Measurements from ENCODE around the gene SNX13.

SNX13 gene

GRCh38 chr7:17943006-17943405, 2.7 kb upstream of the SNX13 start:
- no peak for DNase-seq

- DNase-seq, result no peak
Measured at GRCh38 chr7:17942231-17942630, 1.9 kb upstream of the SNX13 start.

GRCh38 chr7:17940951-17941431, 697 bp upstream of the SNX13 start:
- no peak for DNase-seq

- peak; percentile 50 for DNase-seq
Measured at GRCh38 chr7:17939606-17940301, 540 bp downstream of the SNX13 start.

GRCh38 chr7:17939211-17939605, 1.1 kb downstream of the SNX13 start:
- peak; percentile 53 for DNase-seq

GRCh38 chr7:17937506-17938120, 2.7 kb downstream of the SNX13 start:
- DNase-seq, result peak; percentile 31

- DNase-seq, result no peak
Measured at GRCh38 chr7:17936321-17936720, 4.0 kb downstream of the SNX13 start.

- no peak for DNase-seq
Measured at GRCh38 chr7:17934612-17935240, 5.6 kb downstream of the SNX13 start.

GRCh38 chr7:17934094-17934493, 6.2 kb downstream of the SNX13 start:
- no peak for DNase-seq

GRCh38 chr7:17932770-17933169, 7.5 kb downstream of the SNX13 start:
- DNase-seq, result no peak

GRCh38 chr7:17931069-17931468, 9.2 kb downstream of the SNX13 start:
- no peak for DNase-seq

GRCh38 chr7:17930546-17930945, 9.7 kb downstream of the SNX13 start:
- DNase-seq, result no peak

GRCh38 chr7:17929647-17930395, 10.5 kb downstream of the SNX13 start:
- no peak for DNase-seq

- no peak for DNase-seq
Measured at GRCh38 chr7:17928055-17928454, 12.2 kb downstream of the SNX13 start.

- no peak for DNase-seq
Measured at GRCh38 chr7:17921857-17922416, 18.4 kb downstream of the SNX13 start.

- DNase-seq, result no peak
Measured at GRCh38 chr7:17917842-17918241, 22.5 kb downstream of the SNX13 start.

GRCh38 chr7:17916786-17917185, 23.5 kb downstream of the SNX13 start:
- DNase-seq, result no peak

GRCh38 chr7:17915796-17916195, 24.5 kb downstream of the SNX13 start:
- DNase-seq, result no peak

GRCh38 chr7:17915168-17915567, 25.1 kb downstream of the SNX13 start:
- DNase-seq, result no peak

- no peak for DNase-seq
Measured at GRCh38 chr7:17913250-17913649, 27.0 kb downstream of the SNX13 start.

- no peak for DNase-seq
Measured at GRCh38 chr7:17912536-17913235, 27.6 kb downstream of the SNX13 start.

GRCh38 chr7:17912050-17912449, 28.2 kb downstream of the SNX13 start:
- no peak for DNase-seq

Measured in EL (cell line).